ENCODE results near the gene TMEM179B. TPM values are rescaled to one million over a fixed set of nuclear protein-coding genes. Genes with fewer than 3 reads are reported as not detected.

TMEM179B gene
- total and polyA plus RNA-seq, 10 donors, result 39.0 to 80.8 (median 51.5) TPM

DNA sequence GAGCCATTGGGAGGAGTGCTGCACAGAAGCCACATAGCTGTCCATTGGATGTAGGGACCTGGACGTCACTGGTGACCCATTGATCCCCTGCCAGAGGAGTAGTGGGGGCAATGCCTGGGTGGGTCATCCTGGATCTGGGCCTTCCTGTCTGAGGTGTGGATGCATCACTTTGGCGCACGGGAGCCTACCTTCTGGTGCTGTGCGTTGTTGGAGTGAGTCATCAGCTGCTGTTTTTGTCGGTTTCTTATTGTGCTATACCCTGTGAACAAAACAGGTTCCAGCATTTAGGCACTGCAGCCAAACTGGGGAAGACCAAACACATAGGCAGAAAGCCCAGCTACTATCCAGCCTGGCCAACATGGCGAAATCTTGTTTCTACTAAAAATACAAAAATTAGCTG is 12.8 kb upstream of the TMEM179B start:
- DNase-seq, result no peak
- intact Hi-C loops (cut with DNase I; ENCODE audit: low total_unique reads), result no loop called here
- H3K9me3 ChIP-seq, result no peaks in the 10 kb centered on the region
- H3K27me3 ChIP-seq (replicated peaks in 1 of 7), result no peaks in the 10 kb centered on the region
- H3K27ac ChIP-seq, result peak overlapping the region in 3 of 8 donors; percentile 5 to 69 (median 31)
- H3K36me3 ChIP-seq, result peaks cover 0 to 47% (median 35%) of the 10 kb centered on the region in 6 donors
- WGBS, 5 donors, result 94 to 96% (median 95%) methylated on average over 6 of the region's 6 CpGs
- H3K4me3 ChIP-seq, result no peak overlapping the region
- peaks cover 16 to 51% (median 29%) of the 10 kb centered on the region in 6 donors for H3K4me1 ChIP-seq
- TF ChIP-seq, protein P1, sequence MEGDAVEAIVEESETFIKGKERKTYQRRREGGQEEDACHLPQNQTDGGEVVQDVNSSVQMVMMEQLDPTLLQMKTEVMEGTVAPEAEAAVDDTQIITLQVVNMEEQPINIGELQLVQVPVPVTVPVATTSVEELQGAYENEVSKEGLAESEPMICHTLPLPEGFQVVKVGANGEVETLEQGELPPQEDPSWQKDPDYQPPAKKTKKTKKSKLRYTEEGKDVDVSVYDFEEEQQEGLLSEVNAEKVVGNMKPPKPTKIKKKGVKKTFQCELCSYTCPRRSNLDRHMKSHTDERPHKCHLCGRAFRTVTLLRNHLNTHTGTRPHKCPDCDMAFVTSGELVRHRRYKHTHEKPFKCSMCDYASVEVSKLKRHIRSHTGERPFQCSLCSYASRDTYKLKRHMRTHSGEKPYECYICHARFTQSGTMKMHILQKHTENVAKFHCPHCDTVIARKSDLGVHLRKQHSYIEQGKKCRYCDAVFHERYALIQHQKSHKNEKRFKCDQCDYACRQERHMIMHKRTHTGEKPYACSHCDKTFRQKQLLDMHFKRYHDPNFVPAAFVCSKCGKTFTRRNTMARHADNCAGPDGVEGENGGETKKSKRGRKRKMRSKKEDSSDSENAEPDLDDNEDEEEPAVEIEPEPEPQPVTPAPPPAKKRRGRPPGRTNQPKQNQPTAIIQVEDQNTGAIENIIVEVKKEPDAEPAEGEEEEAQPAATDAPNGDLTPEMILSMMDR (IDR thresholded peaks at IDR 0.05 in 8 of 11, conservative IDR thresholded peaks at IDR 0.05 in 3 of 11), result no peak
- TF ChIP-seq POLR2AphosphoS5 (IDR thresholded peaks at IDR 0.05) (no peak), POLR2A (IDR thresholded peaks at IDR 0.05) (no peak)

DNA sequence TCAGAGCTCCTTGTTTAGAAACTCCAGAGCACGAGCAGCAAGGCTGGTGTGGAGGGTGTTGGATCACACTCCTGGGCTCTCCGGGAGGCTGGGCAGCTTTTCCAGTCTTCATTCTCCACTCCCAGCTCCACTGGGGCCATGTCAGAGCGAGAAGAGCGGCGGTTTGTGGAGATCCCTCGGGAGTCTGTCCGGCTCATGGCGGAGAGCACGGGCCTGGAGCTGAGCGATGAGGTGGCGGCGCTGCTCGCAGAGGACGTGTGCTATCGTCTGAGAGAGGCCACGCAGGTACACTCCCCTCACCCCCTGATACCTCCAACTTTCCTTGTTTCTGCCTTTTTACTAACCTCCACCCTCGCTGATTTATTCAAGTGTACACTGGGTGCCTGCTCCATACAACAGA is 11.6 kb upstream of the TMEM179B start:
- intact Hi-C loops (cut with DNase I; ENCODE audit: low total_unique reads), result no loop called here
- Histone ChIP-seq H3K9me3 (no peaks in the 10 kb centered on the region), H3K4me1 (peaks cover 10 to 39% (median 18%) of the 10 kb centered on the region in 6 donors), H3K27ac (peak overlapping the region in 3 of 8 donors; percentile 2 to 69 (median 31)), H3K4me3 (no peak overlapping the region), H3K36me3 (peaks cover 0 to 60% (median 42%) of the 10 kb centered on the region in 6 donors), H3K27me3 (replicated peaks in 1 of 7) (no peaks in the 10 kb centered on the region)
- 94 to 98% (median 97%) methylated on average over 16 to 17 of the region's 17 CpGs for WGBS, 5 donors
- TF ChIP-seq POLR2AphosphoS5 (IDR thresholded peaks at IDR 0.05), result no peak
- TF ChIP-seq, protein P1 (IDR thresholded peaks at IDR 0.05 in 8 of 11, conservative IDR thresholded peaks at IDR 0.05 in 3 of 11), result no peak
- no peak for TF ChIP-seq POLR2A (IDR thresholded peaks at IDR 0.05)
- no peak for DNase-seq

DNA sequence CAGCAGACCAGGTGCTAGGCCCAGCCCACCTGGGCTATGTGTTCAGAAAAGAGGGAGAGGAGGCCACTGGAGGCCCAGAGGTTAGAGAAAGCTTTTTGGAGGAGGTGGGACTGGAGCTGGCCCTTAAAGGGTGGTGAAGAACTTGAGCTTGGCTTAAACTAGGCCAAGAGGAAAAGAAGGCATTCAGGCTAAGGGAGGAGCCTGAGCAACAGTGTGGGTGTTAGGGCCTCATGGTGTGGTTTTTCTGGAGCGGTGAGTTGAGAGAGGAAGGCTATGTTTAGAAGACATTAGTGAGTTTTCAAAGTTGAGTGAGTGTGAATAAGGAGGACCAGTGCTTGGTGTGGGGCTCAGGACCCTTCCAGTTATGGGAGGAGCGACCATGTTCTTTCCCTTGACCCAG is 9.8 kb upstream of the TMEM179B start:
- Histone ChIP-seq H3K27ac (no peak overlapping the region), H3K4me3 (no peak overlapping the region), H3K4me1 (peaks cover 1 to 24% (median 5%) of the 10 kb centered on the region in 6 donors), H3K36me3 (peaks cover 0 to 76% (median 48%) of the 10 kb centered on the region in 6 donors), H3K9me3 (no peaks in the 10 kb centered on the region), H3K27me3 (replicated peaks in 1 of 7) (no peaks in the 10 kb centered on the region)
- 71 to 87% (median 79%) methylated on average over 2 of the region's 2 CpGs for WGBS, 5 donors
- intact Hi-C loops (cut with DNase I; ENCODE audit: low total_unique reads), result no loop called here
- TF ChIP-seq, protein P1 (IDR thresholded peaks at IDR 0.05 in 8 of 11, conservative IDR thresholded peaks at IDR 0.05 in 3 of 11), result no peak
- TF ChIP-seq POLR2AphosphoS5 (IDR thresholded peaks at IDR 0.05) (no peak), POLR2A (IDR thresholded peaks at IDR 0.05) (no peak)
- DNase-seq, result no peak

DNA sequence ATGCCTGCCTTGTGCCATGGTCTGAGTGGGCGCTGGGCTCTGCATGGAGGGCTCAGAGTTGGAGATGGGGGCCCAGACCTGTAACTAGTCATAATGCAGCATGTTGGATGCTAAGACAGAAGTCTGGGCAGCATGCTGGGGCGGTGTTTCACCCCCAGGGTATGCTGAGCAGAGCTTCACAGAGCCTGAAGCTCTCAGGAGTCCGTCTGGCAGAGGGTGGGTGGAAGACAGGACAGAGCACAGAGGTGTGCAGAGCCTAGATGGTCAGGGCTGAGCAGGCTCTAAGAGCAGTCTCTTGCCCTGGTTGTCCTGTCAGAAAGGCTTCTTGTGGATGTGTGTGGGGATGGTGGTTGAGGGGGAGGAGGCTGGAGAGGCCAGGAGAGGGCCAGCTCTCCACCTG is 8.8 kb upstream of the TMEM179B start:
- Histone ChIP-seq H3K4me3 (no peak overlapping the region), H3K9me3 (no peaks in the 10 kb centered on the region), H3K36me3 (peaks cover 0 to 87% (median 53%) of the 10 kb centered on the region in 6 donors), H3K4me1 (peaks cover 0 to 13% (median 0%) of the 10 kb centered on the region in 6 donors), H3K27ac (no peak overlapping the region), H3K27me3 (replicated peaks in 1 of 7) (no peaks in the 10 kb centered on the region)
- intact Hi-C loops (cut with DNase I; ENCODE audit: low total_unique reads), result no loop called here
- TF ChIP-seq POLR2A (IDR thresholded peaks at IDR 0.05), result no peak
- TF ChIP-seq, protein P1 (IDR thresholded peaks at IDR 0.05 in 8 of 11, conservative IDR thresholded peaks at IDR 0.05 in 3 of 11), result no peak
- TF ChIP-seq POLR2AphosphoS5 (IDR thresholded peaks at IDR 0.05), result no peak
- 89 to 95% (median 90%) methylated on average over 3 of the region's 3 CpGs for WGBS, 5 donors
- no peak for DNase-seq
